ENCODE data around the gene RNF133. TPM values are rescaled to one million over a fixed set of nuclear protein-coding genes. Genes with fewer than 3 reads are reported as not detected.

The RNF133 gene
- total RNA-seq, 4 donors from 2014 or later: 0.16 TPM; not detected in 3

- no peak overlapping the region for H3K4me3 ChIP-seq (ENCODE audit: low read depth, poor library complexity, severe bottlenecking)
- 91 to 95% methylated on average over 6 of the region's 6 CpGs for WGBS, 2 donors
- no peak for DNase-seq (ENCODE audit: low spot score in 2 of 2)
- intact Hi-C loops (cut with DNase I; ENCODE audit: low total_unique reads): no loop called here
- TF ChIP-seq POLR2A (IDR thresholded peaks at IDR 0.05) (no peak), CTCF (IDR thresholded peaks at IDR 0.05) (no peak)
Measured at GRCh38 chr7:122717356-122718089, 18.6 kb upstream of the RNF133 start.

- H3K4me3 ChIP-seq (ENCODE audit: low read depth, poor library complexity, severe bottlenecking): no peak overlapping the region
- intact Hi-C loops (cut with DNase I; ENCODE audit: low total_unique reads): no loop called here
- WGBS, 2 donors: 76 to 93% methylated on average over 3 of the region's 3 CpGs
- DNase-seq (ENCODE audit: low spot score in 2 of 2): no peak
- no peak for TF ChIP-seq CTCF (IDR thresholded peaks at IDR 0.05)
- no peak for TF ChIP-seq POLR2A (IDR thresholded peaks at IDR 0.05)
Measured at GRCh38 chr7:122715183-122715582, 16.3 kb upstream of the RNF133 start.

GRCh38 chr7:122710916-122711315 lies 12.0 kb upstream of the RNF133 start:
- no peak for DNase-seq (ENCODE audit: low spot score in 2 of 2)
- intact Hi-C loops (cut with DNase I; ENCODE audit: low total_unique reads): no loop called here
- WGBS, 2 donors: 60 to 72% methylated on average over 1 of the region's 1 CpG
- H3K4me3 ChIP-seq (ENCODE audit: low read depth, poor library complexity, severe bottlenecking): no peak overlapping the region
- TF ChIP-seq POLR2A (IDR thresholded peaks at IDR 0.05) (no peak), CTCF (IDR thresholded peaks at IDR 0.05) (no peak)

- 82% methylated on average over 7 of the region's 7 CpGs for WGBS, 2 donors
- intact Hi-C loops (cut with DNase I; ENCODE audit: low total_unique reads): no loop called here
- TF ChIP-seq CTCF (IDR thresholded peaks at IDR 0.05) (no peak), POLR2A (IDR thresholded peaks at IDR 0.05) (no peak)
- no peak overlapping the region for H3K4me3 ChIP-seq (ENCODE audit: low read depth, poor library complexity, severe bottlenecking)
- DNase-seq (ENCODE audit: low spot score in 2 of 2): no peak
Measured at GRCh38 chr7:122709930-122710646, 11.2 kb upstream of the RNF133 start.

- DNase-seq (ENCODE audit: low spot score in 2 of 2): no peak
- TF ChIP-seq CTCF (IDR thresholded peaks at IDR 0.05): no peak
- no peak for TF ChIP-seq POLR2A (IDR thresholded peaks at IDR 0.05)
- intact Hi-C loops (cut with DNase I; ENCODE audit: low total_unique reads): no loop called here
- WGBS, 2 donors: 78 to 85% methylated on average over 2 of the region's 2 CpGs
- H3K4me3 ChIP-seq (ENCODE audit: low read depth, poor library complexity, severe bottlenecking): no peak overlapping the region
Measured at GRCh38 chr7:122706836-122707235, 7.9 kb upstream of the RNF133 start.
